Ectodermal cell (in vitro differentiated cells): ENCODE data around the gene TMEM51.

Experiments
- H3K27ac ChIP-seq: 2 replicates; pipeline ENCODE4 v1.7.0; 2013; ENCODE audit warnings: mild to moderate bottlenecking, low read depth, low read length; ENCODE audit not compliant: insufficient read depth, poor library complexity, severe bottlenecking
- H3K27me3 ChIP-seq: 2 replicates; pipeline ENCODE4 v1.7.0; 2013; ENCODE audit warnings: mild to moderate bottlenecking, low read length; ENCODE audit not compliant: insufficient read depth, control insufficient read depth, poor library complexity, severe bottlenecking
- H3K36me3 ChIP-seq: one replicate; pipeline ENCODE4 v1.7.0; 2013; ENCODE audit warnings: low read length; ENCODE audit not compliant: control insufficient read depth, insufficient read depth
- H3K4me1 ChIP-seq: one replicate; pipeline ENCODE4 v1.7.0; 2013; ENCODE audit warnings: low read length; ENCODE audit not compliant: control insufficient read depth, insufficient read depth
- H3K4me3 ChIP-seq: 2 replicates; pipeline ENCODE4 v1.7.0; 2013; ENCODE audit warnings: low read depth, low read length, control low read depth; ENCODE audit not compliant: insufficient read depth
- H3K9me3 ChIP-seq: 2 replicates; pipeline ENCODE4 v1.7.0; 2013; ENCODE audit warnings: mild to moderate bottlenecking, low read length, moderate library complexity; ENCODE audit not compliant: control insufficient read depth
- WGBS, 2 experiments: methylation state at CpG; one replicate each; pipeline ENCODE4 v1.1.7; 2013; ENCODE audit warnings: missing lambda C conversion rate in 2 of 2; 5-methylcytosine and 5-hydroxymethylcytosine counted together

The TMEM51 gene

GRCh38 chr1:15256584-15256983 is 103.0 kb downstream of the TMEM51 start:
- no peaks in the 10 kb centered on the region for H3K9me3 ChIP-seq
- H3K27ac ChIP-seq = no peak overlapping the region
- H3K36me3 ChIP-seq = no peaks in the 10 kb centered on the region
- H3K27me3 ChIP-seq = no peaks in the 10 kb centered on the region
- no peaks in the 10 kb centered on the region for H3K4me1 ChIP-seq
- H3K4me3 ChIP-seq = no peak overlapping the region
- WGBS, 2 experiments = 90 to 92% methylated on average over 3 of the region's 3 CpGs

DNA sequence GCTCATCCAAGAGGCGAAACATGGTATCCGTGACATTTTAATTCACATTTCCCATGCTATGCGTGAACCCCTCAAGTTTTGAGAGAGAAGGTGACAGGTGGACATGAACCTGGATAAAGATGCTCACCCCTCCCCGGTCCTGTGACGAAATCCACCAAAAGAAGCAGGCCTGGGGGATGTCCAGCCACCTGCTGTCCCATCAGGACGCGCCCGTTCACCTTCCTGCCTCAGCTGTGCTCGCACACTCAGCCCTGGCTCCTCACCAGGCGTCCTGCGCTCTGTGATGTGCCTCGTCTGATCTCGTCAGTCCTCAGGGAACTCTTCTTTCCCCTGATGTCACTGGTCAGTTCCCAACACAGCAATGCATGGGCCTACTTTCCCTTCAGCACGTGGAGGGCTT is 103.8 kb downstream of the TMEM51 start:
- WGBS, 2 experiments = 79% methylated on average over 14 of the region's 14 CpGs
- Histone ChIP-seq H3K36me3 (no peaks in the 10 kb centered on the region), H3K4me1 (no peaks in the 10 kb centered on the region), H3K9me3 (no peaks in the 10 kb centered on the region), H3K27me3 (no peaks in the 10 kb centered on the region), H3K27ac (no peak overlapping the region), H3K4me3 (no peak overlapping the region)

DNA sequence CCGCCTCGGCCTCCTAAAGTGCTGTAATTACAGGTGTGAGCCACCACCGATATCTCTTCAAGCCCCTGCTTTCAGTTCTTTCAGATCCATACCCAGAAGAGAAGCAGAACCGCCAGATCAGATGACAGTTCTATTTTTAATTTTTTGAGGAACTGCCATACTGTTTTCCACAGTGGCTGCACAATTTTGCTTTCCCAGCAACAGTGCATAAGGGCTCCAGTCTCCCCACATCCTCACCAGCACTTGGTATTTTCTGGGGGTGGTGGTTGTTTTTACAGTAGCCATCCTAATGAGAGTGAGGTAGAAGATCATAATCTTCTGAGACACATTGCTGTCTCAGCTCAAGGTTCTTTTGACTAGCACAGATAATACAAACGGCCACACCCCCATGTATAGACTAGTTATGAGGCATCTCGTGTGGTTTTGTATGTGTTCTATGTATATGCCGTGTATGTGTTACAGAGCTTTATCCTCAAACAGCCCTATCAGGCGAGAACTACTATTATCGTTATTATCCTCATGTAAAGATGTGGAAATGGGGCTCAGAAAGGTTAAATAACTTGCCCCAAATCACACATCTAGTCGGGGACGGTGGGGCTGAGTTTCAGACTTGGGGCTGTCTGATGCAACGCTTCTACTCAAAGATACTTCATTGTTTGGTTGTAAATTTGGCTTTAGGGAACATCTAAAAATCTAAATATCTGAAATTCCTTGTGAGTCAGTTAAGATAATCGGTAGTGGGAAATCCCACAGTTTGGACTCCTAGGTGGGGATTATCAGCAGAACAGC is 105.5 kb downstream of the TMEM51 start:
- 94 to 95% methylated on average over 13 of the region's 13 CpGs for WGBS, 2 experiments
- Histone ChIP-seq H3K4me1 (no peaks in the 10 kb centered on the region), H3K27ac (no peak overlapping the region), H3K27me3 (no peaks in the 10 kb centered on the region), H3K9me3 (no peaks in the 10 kb centered on the region), H3K4me3 (no peak overlapping the region), H3K36me3 (no peaks in the 10 kb centered on the region)

- H3K36me3 ChIP-seq = no peaks in the 10 kb centered on the region
- no peak overlapping the region for H3K27ac ChIP-seq
- no peaks in the 10 kb centered on the region for H3K27me3 ChIP-seq
- 92 to 94% methylated on average over 9 of the region's 9 CpGs for WGBS, 2 experiments
- no peaks in the 10 kb centered on the region for H3K4me1 ChIP-seq
- H3K9me3 ChIP-seq = no peaks in the 10 kb centered on the region
- no peak overlapping the region for H3K4me3 ChIP-seq
These were observed 106.1 kb downstream of the TMEM51 start for GRCh38 chr1:15259622-15260007.

DNA sequence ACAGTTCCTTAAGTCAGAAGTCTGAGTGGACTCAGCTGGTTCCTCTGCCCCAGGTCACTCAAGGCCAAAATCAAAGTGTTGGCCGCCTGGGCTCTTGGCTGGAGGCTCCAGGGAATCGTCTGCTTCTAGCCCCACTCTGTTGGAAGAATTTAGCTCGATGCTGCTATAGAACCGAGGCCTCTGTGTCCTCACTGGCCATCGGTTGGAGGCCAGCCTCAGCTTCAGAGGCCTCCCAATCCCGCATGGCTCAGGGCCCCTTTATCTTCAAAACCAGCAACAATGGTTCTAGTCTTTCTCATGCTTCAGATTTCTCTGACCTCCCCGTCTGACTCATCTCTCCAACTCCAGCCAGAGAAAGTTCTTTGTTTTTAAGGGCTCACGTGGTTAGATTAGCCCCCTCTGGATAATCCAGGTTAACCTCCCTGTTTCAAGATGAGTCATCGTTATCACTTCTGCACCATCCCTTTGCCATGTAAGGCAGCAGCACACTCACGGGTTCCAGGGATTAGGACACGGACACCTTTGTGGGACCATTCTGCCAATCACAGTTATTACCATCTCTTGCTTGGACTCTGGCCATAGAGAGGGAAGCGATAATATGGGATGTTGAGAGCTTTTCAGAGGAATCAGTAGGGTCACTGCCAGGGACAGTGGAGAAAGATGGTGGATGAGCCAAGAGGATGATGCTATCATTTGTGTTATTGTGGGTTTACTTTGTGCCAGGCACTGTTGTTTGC is 107.0 kb downstream of the TMEM51 start:
- Histone ChIP-seq H3K36me3 (no peaks in the 10 kb centered on the region), H3K4me3 (no peak overlapping the region), H3K27me3 (no peaks in the 10 kb centered on the region), H3K9me3 (no peaks in the 10 kb centered on the region), H3K27ac (no peak overlapping the region), H3K4me1 (no peaks in the 10 kb centered on the region)
- whole genome bisulfite sequencing, 2 experiments = 91 to 92% methylated on average over 12 of the region's 12 CpGs

DNA sequence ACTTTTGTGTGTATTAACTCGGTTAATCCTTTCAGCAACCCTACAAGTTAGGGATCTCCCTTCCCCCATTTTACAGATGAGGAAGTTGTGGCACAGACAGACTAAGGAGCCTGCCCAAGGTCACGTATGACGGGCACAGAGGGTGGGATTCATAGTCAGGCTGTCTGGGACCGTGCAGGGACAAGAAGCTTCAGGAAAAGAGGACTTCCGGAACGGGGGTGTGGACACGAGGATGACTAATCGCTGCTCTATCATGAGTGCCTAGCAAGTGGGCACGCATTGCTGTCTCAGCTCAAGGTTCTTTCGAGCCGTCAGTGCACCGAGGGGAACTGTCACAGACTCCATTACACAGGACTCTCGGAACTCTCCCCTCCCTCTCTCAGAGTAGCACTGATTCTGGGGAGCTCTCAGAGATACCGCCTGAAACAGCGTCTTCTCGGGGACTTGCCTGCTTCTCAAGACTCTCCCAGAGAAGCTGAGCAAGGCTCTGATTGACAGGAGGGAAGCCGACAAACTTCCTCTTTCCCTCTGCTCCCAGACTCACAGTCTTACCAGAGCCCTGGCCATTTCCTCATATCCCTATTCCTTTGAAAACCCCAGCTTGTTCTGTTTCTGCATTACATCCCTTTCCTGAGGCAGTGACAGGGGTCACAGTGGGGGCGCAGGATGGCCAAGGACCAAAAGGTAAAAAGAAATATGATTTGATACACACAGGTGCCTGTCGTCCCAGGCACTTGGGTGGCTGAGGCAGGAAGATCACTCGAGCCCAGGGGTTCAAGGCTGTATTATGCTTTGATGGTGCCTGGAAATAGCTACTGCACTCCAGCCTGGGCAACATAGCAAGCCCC is 107.8 kb downstream of the TMEM51 start:
- Histone ChIP-seq H3K4me1 (no peaks in the 10 kb centered on the region), H3K27me3 (no peaks in the 10 kb centered on the region), H3K9me3 (no peaks in the 10 kb centered on the region), H3K4me3 (no peak overlapping the region), H3K36me3 (no peaks in the 10 kb centered on the region), H3K27ac (no peak overlapping the region)
- 87 to 88% methylated on average over 20 of the region's 20 CpGs for WGBS, 2 experiments

GRCh38 chr1:15262003-15262377 is 108.4 kb downstream of the TMEM51 start:
- Histone ChIP-seq H3K27me3 (no peaks in the 10 kb centered on the region), H3K36me3 (no peaks in the 10 kb centered on the region), H3K4me1 (no peaks in the 10 kb centered on the region), H3K4me3 (no peak overlapping the region), H3K27ac (no peak overlapping the region), H3K9me3 (no peaks in the 10 kb centered on the region)
- 87 to 96% methylated on average over 2 of the region's 2 CpGs for WGBS, 2 experiments

DNA sequence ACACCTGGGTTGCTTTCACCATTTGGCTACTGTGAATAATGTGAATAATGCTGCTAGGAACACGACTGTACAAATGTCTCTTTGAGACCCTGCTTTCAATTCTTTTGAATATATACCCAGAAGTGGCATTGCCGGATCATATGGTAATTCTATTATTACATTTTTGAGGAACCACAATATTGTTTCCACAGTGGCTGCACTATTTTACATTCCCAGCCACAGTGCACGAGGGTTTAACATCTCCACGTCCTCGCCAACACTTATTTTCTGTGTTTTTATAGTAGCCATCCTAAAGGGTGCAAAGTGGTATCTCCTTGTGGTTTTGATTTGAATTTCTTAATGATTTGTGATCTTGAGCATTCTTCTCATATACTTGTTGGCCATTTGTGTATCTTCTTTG is 109.2 kb downstream of the TMEM51 start:
- Histone ChIP-seq H3K4me1 (no peaks in the 10 kb centered on the region), H3K9me3 (no peaks in the 10 kb centered on the region), H3K36me3 (no peaks in the 10 kb centered on the region), H3K27me3 (no peaks in the 10 kb centered on the region), H3K4me3 (no peak overlapping the region), H3K27ac (no peak overlapping the region)
- 86 to 87% methylated on average over 5 of the region's 5 CpGs for WGBS, 2 experiments

- no peaks in the 10 kb centered on the region for H3K36me3 ChIP-seq
- WGBS, 2 experiments = 90 to 92% methylated on average over 1 to 2 of the region's 2 CpGs
- no peak overlapping the region for H3K4me3 ChIP-seq
- H3K27me3 ChIP-seq = no peaks in the 10 kb centered on the region
- no peak overlapping the region for H3K27ac ChIP-seq
- H3K9me3 ChIP-seq = no peaks in the 10 kb centered on the region
- no peaks in the 10 kb centered on the region for H3K4me1 ChIP-seq
These were observed 111.2 kb downstream of the TMEM51 start for GRCh38 chr1:15264769-15265168.
